ENCODE results near the gene RABL3.

RABL3 gene

GRCh38 chr3:120743556-120744195, 1.4 kb upstream of the RABL3 start:
- DNase-seq: no peak

GRCh38 chr3:120742849-120743365, 591 bp upstream of the RABL3 start:
- no peak for DNase-seq

- DNase-seq: no peak
Observed at GRCh38 chr3:120741837-120742197, 499 bp downstream of the RABL3 start.

GRCh38 chr3:120741320-120741719, 996 bp downstream of the RABL3 start:
- peak; percentile 12 for DNase-seq

GRCh38 chr3:120738006-120738405, 4.3 kb downstream of the RABL3 start:
- DNase-seq: peak; percentile 10

GRCh38 chr3:120730576-120731542, 11.5 kb downstream of the RABL3 start:
- DNase-seq: no peak

- no peak for DNase-seq
Observed at GRCh38 chr3:120726791-120727190, 15.5 kb downstream of the RABL3 start.

GRCh38 chr3:120719167-120719834, 23.0 kb downstream of the RABL3 start:
- DNase-seq: peak; percentile 85

GRCh38 chr3:120713262-120713661, 29.1 kb downstream of the RABL3 start:
- no peak for DNase-seq

GRCh38 chr3:120710369-120710768, 31.9 kb downstream of the RABL3 start:
- no peak for DNase-seq

- no peak for DNase-seq
Observed at GRCh38 chr3:120708408-120708807, 33.9 kb downstream of the RABL3 start.

- no peak for DNase-seq
Observed at GRCh38 chr3:120706950-120707349, 35.4 kb downstream of the RABL3 start.

- DNase-seq: no peak
Observed at GRCh38 chr3:120705884-120706582, 36.3 kb downstream of the RABL3 start.

GRCh38 chr3:120699333-120699732, 43.0 kb downstream of the RABL3 start:
- no peak for DNase-seq

- no peak for DNase-seq
Observed at GRCh38 chr3:120693439-120694171, 48.7 kb downstream of the RABL3 start.

GRCh38 chr3:120689395-120689794, 52.9 kb downstream of the RABL3 start:
- DNase-seq: no peak

GRCh38 chr3:120688121-120688520, 54.2 kb downstream of the RABL3 start:
- DNase-seq: no peak

GRCh38 chr3:120685411-120685810, 56.9 kb downstream of the RABL3 start:
- no peak for DNase-seq

GRCh38 chr3:120684896-120685295, 57.4 kb downstream of the RABL3 start:
- no peak for DNase-seq

GRCh38 chr3:120683671-120684301, 58.5 kb downstream of the RABL3 start:
- no peak for DNase-seq

- no peak for DNase-seq
Observed at GRCh38 chr3:120683213-120683612, 59.1 kb downstream of the RABL3 start.
